Spleen (tissue), 7 donors: Measurements from ENCODE around the gene FEN1.

Experiments
- POLR2A ChIP-seq, 3 donors: fragments of 450-650 bp; IDR thresholded peaks; one replicate each; pipeline ENCODE4 v1.5.1; 2017; ENCODE audit warnings: antibody characterized with exemption in 3 of 3, mild to moderate bottlenecking in 1 of 3
- POLR2AphosphoS5 ChIP-seq, 3 donors: sonication (generic); formaldehyde crosslinking; IDR thresholded peaks; one replicate each; pipeline ENCODE4 v1.5.1; 2017; ENCODE audit warnings: antibody characterized with exemption in 3 of 3
- TF ChIP-seq, protein P1 (sequence below), 11 experiments: fragments of 200-600 bp in 7 of 11; fragments of 450-650 bp in 4 of 11; sonication (generic) in 4 of 11; IDR thresholded peaks in 8 of 11; conservative IDR thresholded peaks in 3 of 11; 1 replicate in 7 of 11; 2 replicates in 4 of 11; pipeline versions ENCODE4 v1.4.0 to v1.8.0; 2016 to 2021; ENCODE audit warnings: antibody characterized with exemption in 11 of 11, inconsistent platforms in 4 of 11, mild to moderate bottlenecking in 1 of 11
- donor health status: DM: no; HTN: no; CAD: no; lungs with moderate emphysema.
- donor health status: DM: no; HTN: no; CAD: no.
- donor health status: DM: no; HTN: no; CAD: no.

DNA sequence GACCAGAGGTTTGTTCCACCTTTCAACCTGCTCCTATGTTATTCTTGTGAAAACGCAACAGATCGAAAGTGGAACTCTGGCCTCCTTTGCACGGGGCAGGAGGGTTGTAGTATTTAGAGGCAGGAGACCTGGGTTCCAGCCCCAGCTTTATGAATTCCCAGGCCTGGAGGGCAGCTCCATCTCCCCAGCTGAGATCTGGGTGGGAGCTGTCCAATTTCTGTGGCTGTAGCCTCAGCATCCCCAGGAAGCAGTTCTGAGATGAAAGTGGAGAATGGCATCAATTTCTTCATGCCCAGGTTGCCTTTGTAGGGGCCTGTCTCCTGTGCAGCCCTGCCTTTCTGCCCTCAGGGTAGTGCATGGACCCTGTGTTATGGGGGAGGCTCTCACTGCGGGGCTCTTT, 39.5 kb downstream of the FEN1 start:
- TF ChIP-seq POLR2A (IDR thresholded peaks at IDR 0.05) (no peak), POLR2AphosphoS5 (IDR thresholded peaks at IDR 0.05) (no peak)
- TF ChIP-seq, protein P1, sequence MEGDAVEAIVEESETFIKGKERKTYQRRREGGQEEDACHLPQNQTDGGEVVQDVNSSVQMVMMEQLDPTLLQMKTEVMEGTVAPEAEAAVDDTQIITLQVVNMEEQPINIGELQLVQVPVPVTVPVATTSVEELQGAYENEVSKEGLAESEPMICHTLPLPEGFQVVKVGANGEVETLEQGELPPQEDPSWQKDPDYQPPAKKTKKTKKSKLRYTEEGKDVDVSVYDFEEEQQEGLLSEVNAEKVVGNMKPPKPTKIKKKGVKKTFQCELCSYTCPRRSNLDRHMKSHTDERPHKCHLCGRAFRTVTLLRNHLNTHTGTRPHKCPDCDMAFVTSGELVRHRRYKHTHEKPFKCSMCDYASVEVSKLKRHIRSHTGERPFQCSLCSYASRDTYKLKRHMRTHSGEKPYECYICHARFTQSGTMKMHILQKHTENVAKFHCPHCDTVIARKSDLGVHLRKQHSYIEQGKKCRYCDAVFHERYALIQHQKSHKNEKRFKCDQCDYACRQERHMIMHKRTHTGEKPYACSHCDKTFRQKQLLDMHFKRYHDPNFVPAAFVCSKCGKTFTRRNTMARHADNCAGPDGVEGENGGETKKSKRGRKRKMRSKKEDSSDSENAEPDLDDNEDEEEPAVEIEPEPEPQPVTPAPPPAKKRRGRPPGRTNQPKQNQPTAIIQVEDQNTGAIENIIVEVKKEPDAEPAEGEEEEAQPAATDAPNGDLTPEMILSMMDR (IDR thresholded peaks at IDR 0.05 in 8 of 11, conservative IDR thresholded peaks at IDR 0.05 in 3 of 11), result no peak
